ENCODE measurements around the gene POU6F2. TPM values are rescaled to one million over a fixed set of nuclear protein-coding genes. Genes with fewer than 3 reads are reported as not detected.

Gene POU6F2
- total RNA-seq, 1 experiment from 2014 or later, result not detected

GRCh38 chr7:39105720-39106119, 128.0 kb downstream of the POU6F2 start:
- peaks cover 6% of the 10 kb centered on the region for H3K27me3 ChIP-seq (replicated peaks; ENCODE audit: insufficient read depth, low read depth, low read length, poor library complexity)
- H3K4me3 ChIP-seq (ENCODE audit: low read depth, low read length, poor library complexity, severe bottlenecking), result no peak overlapping the region
- no peak overlapping the region for H3K27ac ChIP-seq (ENCODE audit: low read depth, low read length, poor library complexity, severe bottlenecking)
- H3K36me3 ChIP-seq (ENCODE audit: insufficient read depth, low read length, poor library complexity, severe bottlenecking), result no peaks in the 10 kb centered on the region
- no peaks in the 10 kb centered on the region for H3K9me3 ChIP-seq (ENCODE audit: low read depth, low read length, poor library complexity, severe bottlenecking)
- POLR2A ChIA-PET (ENCODE audit: low non-redundant PET), result no interaction called here
- TF ChIP-seq EZH2 (IDR thresholded peaks at IDR 0.05; ENCODE audit: borderline replicate concordance, low read depth, low read length, poor library complexity, severe bottlenecking), result no peak
- no peak for TF ChIP-seq CTCF (conservative IDR thresholded peaks at IDR 0.05; ENCODE audit: low read depth, low read length)
- DNase-seq (ENCODE audit: low spot score), result no peak
- intact Hi-C loops (cut with micrococcal nuclease; ENCODE audit: unreplicated experiment), result no loop called here
- BruUV-seq (replicated peaks), result no TSS peak
- CTCF ChIA-PET, result no interaction called here
- no peaks in the 10 kb centered on the region for H3K4me1 ChIP-seq (ENCODE audit: insufficient read depth, low read length, poor library complexity, severe bottlenecking)

- no TSS peak for BruUV-seq (replicated peaks)
- no peaks in the 10 kb centered on the region for H3K4me1 ChIP-seq (ENCODE audit: insufficient read depth, low read length, poor library complexity, severe bottlenecking)
- H3K9me3 ChIP-seq (ENCODE audit: low read depth, low read length, poor library complexity, severe bottlenecking), result no peaks in the 10 kb centered on the region
- no peak for TF ChIP-seq EZH2 (IDR thresholded peaks at IDR 0.05; ENCODE audit: borderline replicate concordance, low read depth, low read length, poor library complexity, severe bottlenecking)
- TF ChIP-seq CTCF (conservative IDR thresholded peaks at IDR 0.05; ENCODE audit: low read depth, low read length), result no peak
- H3K36me3 ChIP-seq (ENCODE audit: insufficient read depth, low read length, poor library complexity, severe bottlenecking), result no peaks in the 10 kb centered on the region
- no peak overlapping the region for H3K27ac ChIP-seq (ENCODE audit: low read depth, low read length, poor library complexity, severe bottlenecking)
- intact Hi-C loops (cut with micrococcal nuclease; ENCODE audit: unreplicated experiment), result no loop called here
- DNase-seq (ENCODE audit: low spot score), result no peak
- no peaks in the 10 kb centered on the region for H3K27me3 ChIP-seq (replicated peaks; ENCODE audit: insufficient read depth, low read depth, low read length, poor library complexity)
- H3K4me3 ChIP-seq (ENCODE audit: low read depth, low read length, poor library complexity, severe bottlenecking), result no peak overlapping the region
- CTCF ChIA-PET, result no interaction called here
- POLR2A ChIA-PET (ENCODE audit: low non-redundant PET), result no interaction called here
These were observed 148.1 kb downstream of the POU6F2 start for GRCh38 chr7:39125846-39126245.

- BruUV-seq (replicated peaks), result no TSS peak
- DNase-seq (ENCODE audit: low spot score), result no peak
- POLR2A ChIA-PET (ENCODE audit: low non-redundant PET), result no interaction called here
- CTCF ChIA-PET, result no interaction called here
- intact Hi-C loops (cut with micrococcal nuclease; ENCODE audit: unreplicated experiment), result no loop called here
- Histone ChIP-seq H3K4me1 (ENCODE audit: insufficient read depth, low read length, poor library complexity, severe bottlenecking) (no peaks in the 10 kb centered on the region), H3K36me3 (ENCODE audit: insufficient read depth, low read length, poor library complexity, severe bottlenecking) (no peaks in the 10 kb centered on the region), H3K27ac (ENCODE audit: low read depth, low read length, poor library complexity, severe bottlenecking) (no peak overlapping the region), H3K4me3 (ENCODE audit: low read depth, low read length, poor library complexity, severe bottlenecking) (no peak overlapping the region), H3K27me3 (replicated peaks; ENCODE audit: insufficient read depth, low read depth, low read length, poor library complexity) (no peaks in the 10 kb centered on the region), H3K9me3 (ENCODE audit: low read depth, low read length, poor library complexity, severe bottlenecking) (no peaks in the 10 kb centered on the region)
- TF ChIP-seq EZH2 (IDR thresholded peaks at IDR 0.05; ENCODE audit: borderline replicate concordance, low read depth, low read length, poor library complexity, severe bottlenecking), result no peak
- TF ChIP-seq CTCF (conservative IDR thresholded peaks at IDR 0.05; ENCODE audit: low read depth, low read length), result no peak
These were observed 149.3 kb downstream of the POU6F2 start for GRCh38 chr7:39127058-39127457.

All from A673 (cell line).